GM10248 (cell line): Measurements from ENCODE around the gene SLC23A3.

Experiments used
- CTCF ChIA-PET: fragments of 300-600 bp; sonication (Branson Sonifier 250); formaldehyde crosslinking; extraction: SDS; loops from one replicate; lab custom pipeline; 2021; ENCODE audit warnings: antibody characterized with exemption; lab: Yijun Ruan, JAX
- POLR2A ChIA-PET: fragments of 350-650 bp; sonication (Branson Sonifier 250); formaldehyde crosslinking; extraction: SDS; loops from one replicate; lab custom pipeline; 2020; ENCODE audit warnings: antibody characterized with exemption; lab: Yijun Ruan, JAX
- DNase-seq: peaks from one replicate; pipeline ENCODE4 v3.0.0; 2012; ENCODE audit errors: extremely low spot score
- TF ChIP-seq, protein P1 (sequence below): IDR thresholded peaks from 2 replicates; pipeline ENCODE4 v1.5.1; 2012; ENCODE audit warnings: mild to moderate bottlenecking, low read depth; ENCODE audit errors: extremely low read depth, missing control alignments, control extremely low read depth

SLC23A3 gene

DNA sequence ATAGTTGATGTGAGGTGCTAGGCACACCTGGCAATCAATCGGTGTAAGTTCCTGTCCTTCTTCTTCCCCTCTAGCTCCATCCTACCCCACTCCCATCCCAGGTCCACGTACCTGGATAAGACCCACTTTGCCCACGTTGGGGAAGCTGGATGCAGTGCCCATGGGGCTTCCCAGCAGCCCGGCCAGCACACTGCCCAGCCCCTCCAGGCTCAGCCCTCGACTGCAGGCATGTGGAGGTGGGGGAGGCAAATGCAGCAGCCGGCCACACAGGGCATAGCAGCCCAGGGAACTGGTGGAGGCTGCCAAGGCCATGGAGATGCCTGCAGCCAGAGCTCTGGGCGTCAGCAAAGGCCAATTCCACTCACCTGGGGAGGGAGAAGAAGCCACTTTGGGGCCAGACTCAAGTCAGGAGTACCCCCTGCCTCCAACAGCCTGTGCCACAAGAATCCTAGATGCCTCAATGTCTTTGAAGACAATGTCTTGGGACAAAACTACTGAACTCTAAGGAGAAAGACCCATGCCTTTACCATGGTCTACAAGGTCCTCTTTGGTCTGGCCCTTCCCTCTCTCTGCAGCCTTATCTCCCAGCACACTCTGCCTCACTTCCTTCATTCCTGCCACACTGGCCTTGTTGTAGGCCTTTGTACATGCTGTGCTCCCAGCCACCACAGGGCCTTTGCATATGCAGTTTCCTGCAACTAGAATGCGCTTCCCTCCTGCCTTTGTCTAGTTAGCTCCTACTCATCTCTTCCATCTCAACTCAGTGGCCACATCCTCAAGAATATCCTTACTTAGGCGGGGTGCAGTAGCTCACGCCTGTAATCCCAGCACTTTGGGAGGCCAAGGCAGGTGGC, 4.5 kb downstream of the SLC23A3 start:
- CTCF ChIA-PET = interaction anchor here (0.9 to 17.8 kb wide), 7 partner anchors 9 to 133 kb away, joined by 3 to 260 read pairs (median 5); partner anchors contain the start of gene CNPPD1
- no peak for DNase-seq
- POLR2A ChIA-PET = interaction anchor here (0.7 kb wide), 1 partner anchor 46 kb away, joined by 5 read pairs; no protein-coding TSS in a partner anchor
- TF ChIP-seq, protein P1, sequence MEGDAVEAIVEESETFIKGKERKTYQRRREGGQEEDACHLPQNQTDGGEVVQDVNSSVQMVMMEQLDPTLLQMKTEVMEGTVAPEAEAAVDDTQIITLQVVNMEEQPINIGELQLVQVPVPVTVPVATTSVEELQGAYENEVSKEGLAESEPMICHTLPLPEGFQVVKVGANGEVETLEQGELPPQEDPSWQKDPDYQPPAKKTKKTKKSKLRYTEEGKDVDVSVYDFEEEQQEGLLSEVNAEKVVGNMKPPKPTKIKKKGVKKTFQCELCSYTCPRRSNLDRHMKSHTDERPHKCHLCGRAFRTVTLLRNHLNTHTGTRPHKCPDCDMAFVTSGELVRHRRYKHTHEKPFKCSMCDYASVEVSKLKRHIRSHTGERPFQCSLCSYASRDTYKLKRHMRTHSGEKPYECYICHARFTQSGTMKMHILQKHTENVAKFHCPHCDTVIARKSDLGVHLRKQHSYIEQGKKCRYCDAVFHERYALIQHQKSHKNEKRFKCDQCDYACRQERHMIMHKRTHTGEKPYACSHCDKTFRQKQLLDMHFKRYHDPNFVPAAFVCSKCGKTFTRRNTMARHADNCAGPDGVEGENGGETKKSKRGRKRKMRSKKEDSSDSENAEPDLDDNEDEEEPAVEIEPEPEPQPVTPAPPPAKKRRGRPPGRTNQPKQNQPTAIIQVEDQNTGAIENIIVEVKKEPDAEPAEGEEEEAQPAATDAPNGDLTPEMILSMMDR = no peak

DNA sequence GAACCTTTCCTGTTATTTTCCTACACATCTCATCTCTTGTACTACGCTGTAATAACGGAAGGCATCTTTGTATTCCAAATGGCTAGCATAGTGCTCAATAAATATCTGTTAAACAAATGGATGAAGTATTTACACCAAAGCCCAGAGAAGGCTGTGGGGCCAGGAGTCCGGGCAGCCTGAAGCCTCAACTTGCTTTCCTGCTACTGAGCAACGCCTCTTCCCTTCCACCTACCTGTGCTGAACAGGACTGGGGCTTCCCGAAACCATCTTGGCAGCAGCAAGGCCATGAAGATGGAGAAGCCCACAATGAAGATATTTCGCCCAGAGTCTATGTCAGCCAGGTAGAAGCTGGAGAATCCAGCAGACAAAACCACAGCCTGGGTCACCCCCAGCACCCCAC, 6.7 kb downstream of the SLC23A3 start:
- DNase-seq = no peak
- ChIA-PET POLR2A (no interaction called here), CTCF (interaction anchor here (0.6 to 17.8 kb wide), 8 partner anchors 8 to 135 kb away, joined by 3 to 260 read pairs (median 4); partner anchors contain the start of gene DNAJB2)
- TF ChIP-seq, protein P1 = no peak

DNA sequence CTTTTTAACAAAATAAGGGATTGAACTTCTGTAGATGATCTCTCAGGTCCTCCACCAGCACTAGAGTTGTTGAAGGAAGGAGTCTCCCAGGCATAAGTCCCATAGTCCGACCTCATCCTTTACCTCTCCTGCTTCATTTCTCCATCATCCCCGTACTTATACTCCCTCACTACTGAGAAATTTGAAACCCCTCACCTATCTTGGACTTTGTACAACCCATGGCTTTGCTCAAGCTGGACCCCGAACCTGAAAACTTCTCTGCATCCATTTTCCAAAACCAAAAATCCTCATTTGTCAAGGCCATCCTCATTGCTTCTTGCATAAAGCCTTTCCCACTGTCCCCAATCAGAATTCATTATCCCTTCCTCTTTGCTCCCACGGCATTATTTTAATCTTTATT, 8.7 kb downstream of the SLC23A3 start:
- CTCF ChIA-PET = interaction anchor here (1.8 to 17.8 kb wide), 3 partner anchors 41 to 137 kb away, joined by 8 to 260 read pairs (median 9); no protein-coding TSS in a partner anchor
- TF ChIP-seq, protein P1 = no peak
- DNase-seq = no peak
- POLR2A ChIA-PET = no interaction called here

DNA sequence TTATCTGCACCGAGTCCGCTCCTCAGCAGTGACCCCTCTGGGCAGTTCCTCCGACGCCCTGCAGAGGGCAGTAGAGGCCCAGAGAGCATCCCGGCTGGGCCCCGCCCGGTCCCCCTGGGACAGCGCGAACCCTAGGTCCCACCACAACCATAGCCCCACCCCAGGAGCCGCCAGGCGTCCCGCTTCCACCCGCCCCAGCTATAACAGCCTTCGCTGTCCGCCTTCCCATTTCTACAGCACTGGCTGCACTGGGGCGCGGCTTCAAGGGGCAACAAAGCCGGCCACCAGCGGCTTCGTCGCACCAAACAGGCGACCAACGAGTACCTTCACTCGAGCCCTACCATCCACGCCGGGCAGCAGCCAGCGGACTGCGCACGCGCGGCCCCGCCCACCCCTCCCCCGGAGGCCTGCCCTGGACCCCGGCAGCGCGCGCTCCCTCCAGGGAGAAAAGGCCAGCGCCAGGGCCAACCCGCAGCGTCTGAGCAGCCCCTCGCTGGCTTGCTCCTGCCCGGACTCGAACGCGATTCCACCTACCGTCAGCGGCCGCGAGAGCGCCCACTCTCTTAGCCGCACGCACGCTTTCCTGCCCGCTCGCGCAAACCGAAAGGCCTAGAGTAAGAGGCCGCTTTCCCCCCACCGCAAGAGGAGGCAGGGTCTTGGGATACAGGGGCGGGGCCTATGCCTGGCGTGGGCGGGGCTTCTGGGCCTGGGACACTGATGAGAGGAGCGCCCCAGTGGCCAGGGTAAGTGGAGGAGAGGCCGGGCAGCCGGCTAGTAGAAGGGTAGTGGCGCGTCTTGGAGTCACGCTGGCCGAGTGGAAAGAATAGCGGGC, 9.4 kb downstream of the SLC23A3 start, which contains the start of gene NHEJ1:
Gene NHEJ1 (minus strand): TSS at position 630 of the 832 bp plus-strand sequence. CDS start 2,453 bp downstream, outside the sequence.
- DNase-seq = peak; percentile 97
- TF ChIP-seq, protein P1 = peak; percentile 94
- ChIA-PET CTCF (interaction anchor here (0.7 to 17.8 kb wide), 32 partner anchors 11 to 229 kb away, joined by 3 to 260 read pairs (median 6); partner anchors contain the start of genes CNPPD1, DNAJB2, DNPEP and ZFAND2B), POLR2A (no interaction called here)

DNA sequence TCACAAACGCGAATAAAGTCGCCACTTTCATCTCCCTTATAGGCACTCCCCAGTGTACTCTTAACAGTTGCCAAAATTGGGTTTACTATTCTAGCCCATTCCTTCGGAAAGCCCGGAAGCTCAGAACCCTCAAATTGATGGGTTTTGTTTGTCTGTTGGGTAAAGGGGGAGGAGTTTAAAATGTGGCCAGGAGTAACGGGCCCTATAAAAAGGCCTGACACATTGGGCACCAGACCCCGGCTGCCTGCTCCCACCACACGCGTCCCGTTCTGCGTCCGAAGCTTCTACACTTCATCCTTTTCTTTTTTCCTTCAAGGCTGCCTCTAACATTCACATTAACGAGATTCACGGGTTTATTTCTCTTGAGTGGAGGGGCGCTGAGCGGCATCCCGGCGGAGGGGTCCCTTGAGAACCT, 10.1 kb downstream of the SLC23A3 start:
- ChIA-PET CTCF (interaction anchor here (0.7 to 17.8 kb wide), 45 partner anchors 10 to 229 kb away, joined by 3 to 260 read pairs (median 4); partner anchors contain the start of genes CNPPD1, DNAJB2, DNPEP and SLC23A3), POLR2A (no interaction called here)
- DNase-seq = no peak
- TF ChIP-seq, protein P1 = no peak
